ENCODE measurements around the gene OR4C45. TPM values are rescaled to one million over a fixed set of nuclear protein-coding genes. Genes with fewer than 3 reads are reported as not detected.

OR4C45 gene
- not detected in 2 replicates for total RNA-seq

DNA sequence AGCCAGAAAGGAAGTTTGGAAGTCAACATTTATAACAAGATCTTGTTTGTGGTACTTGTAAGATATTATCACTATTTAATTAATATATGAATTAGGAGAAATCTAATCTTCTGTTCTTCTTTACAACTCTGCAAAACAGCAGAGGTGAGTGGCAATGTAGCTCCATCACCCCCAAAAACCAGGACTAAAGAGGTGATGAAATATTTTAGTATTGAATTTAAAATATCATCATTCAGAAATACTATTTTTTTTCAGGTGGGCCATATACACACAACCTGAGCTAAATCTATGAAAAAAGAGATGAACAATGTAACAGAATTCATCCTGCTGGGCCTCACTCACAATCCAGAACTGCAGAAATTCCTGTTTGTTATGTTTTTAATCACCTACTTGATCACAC, at the start of gene OR4C45:
Gene OR4C45 (plus strand): TSS at position 301 of the 400 bp plus-strand sequence.

Other genes with a start within 250 kb of the OR4C45 start
- gene OR4C13, start 80.5 kb upstream of the OR4C45 start, total RNA-seq: not detected in 2 replicates
- gene OR4C12, start 50.3 kb upstream of the OR4C45 start, total RNA-seq: not detected in 2 replicates